GM19324 (cell line): Measurements from ENCODE around the gene C7orf57.

ENCODE experiments used
- ATAC-seq: cut with Tn5 transposase; IDR thresholded peaks from one replicate; pipeline ENCODE4 v1.9.1; 2021; ENCODE audit warnings: mild to moderate bottlenecking, moderate library complexity; ENCODE audit not compliant: unreplicated experiment, low FRiP score

Gene C7orf57

DNA sequence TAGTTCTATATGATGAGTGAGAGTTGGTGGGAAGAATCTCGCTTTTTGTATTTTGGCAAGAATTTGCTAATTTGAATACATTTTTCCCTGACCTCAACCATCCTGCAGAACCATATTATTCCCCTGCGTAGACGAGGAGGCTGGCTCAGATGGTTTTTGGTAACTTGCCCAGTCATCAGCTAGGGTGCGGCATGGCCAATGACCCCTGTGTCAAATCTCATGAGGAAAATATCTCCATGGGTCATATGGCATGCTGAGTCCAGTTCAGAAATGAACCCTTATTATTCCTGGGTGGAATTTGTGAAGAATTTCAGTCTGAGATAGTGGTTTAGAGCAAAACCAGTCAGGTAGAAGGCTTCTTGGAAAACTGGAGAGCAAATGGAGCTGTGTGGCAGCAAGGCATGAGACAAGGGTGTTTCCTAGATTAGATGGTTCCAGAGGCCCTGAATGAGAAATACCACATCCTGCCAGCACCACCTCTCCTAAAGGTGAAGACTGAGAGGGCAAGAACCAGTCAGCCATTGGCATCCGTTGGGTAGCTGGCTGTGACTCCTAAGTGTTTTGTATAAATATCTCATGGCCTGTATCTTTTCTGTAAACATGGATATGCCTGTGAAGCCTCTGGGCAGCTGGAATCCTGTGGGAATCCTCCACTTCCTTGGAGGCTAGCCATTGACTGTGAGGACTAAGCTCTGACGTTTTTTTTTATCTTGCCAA lies 47.9 kb downstream of the C7orf57 start:
- no peak for ATAC-seq

DNA sequence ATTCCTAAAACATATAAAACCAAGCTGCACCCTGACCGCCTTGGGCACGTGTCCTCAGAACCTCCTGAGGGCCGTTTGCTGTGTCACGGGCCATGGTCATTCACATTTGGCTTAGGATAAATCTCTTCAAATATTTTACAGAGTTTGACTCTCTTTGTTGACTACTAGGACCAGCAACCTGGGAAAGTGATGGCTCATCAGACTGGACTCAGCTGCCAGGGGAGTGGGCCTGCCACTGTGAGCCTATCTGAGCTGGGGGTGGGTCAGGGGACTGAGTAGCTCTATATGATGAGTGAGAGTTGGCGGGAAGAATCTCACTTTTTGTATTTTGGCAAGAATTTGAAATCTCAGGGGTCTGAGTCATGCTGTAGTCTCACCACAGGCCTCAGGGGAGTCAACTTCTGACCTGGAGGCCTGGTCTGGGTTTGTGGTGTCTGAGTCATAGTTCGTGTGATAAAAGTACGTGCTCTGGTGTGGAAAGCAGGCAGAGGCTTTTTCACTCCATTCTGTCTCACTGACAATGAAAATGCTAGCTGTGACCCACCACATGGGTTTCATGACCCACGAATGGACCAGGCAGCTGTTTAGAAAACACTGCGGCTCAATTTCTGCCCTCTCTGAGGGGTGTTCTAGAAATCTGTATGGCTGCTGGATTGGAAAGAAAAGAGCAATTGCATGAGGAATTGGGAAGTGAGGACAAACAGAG lies 49.5 kb downstream of the C7orf57 start:
- peak; percentile 42 for ATAC-seq

- no peak for ATAC-seq
Measured at GRCh38 chr7:48085433-48085791, 50.1 kb downstream of the C7orf57 start.

DNA sequence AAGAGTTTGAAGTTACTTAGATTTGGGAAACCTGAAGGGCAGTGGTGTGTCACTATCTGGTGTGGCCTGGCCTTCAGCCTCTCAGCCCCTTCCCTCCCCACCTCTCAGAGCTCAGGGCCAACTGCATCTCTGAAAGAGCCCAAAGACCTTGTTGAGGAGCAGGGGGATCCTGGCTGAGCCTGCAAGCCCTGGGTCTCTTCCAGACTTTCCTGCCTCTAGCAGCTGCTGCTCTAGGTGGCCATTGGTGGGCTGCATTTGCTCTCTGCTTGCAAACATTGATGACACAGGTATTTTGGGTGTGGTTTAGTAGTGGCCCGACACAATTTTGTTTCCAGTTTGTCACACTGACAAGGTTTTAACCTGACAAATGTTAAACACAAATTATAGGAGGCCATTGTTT lies 50.6 kb downstream of the C7orf57 start:
- no peak for ATAC-seq

GRCh38 chr7:48087349-48087748 lies 52.0 kb downstream of the C7orf57 start:
- no peak for ATAC-seq

DNA sequence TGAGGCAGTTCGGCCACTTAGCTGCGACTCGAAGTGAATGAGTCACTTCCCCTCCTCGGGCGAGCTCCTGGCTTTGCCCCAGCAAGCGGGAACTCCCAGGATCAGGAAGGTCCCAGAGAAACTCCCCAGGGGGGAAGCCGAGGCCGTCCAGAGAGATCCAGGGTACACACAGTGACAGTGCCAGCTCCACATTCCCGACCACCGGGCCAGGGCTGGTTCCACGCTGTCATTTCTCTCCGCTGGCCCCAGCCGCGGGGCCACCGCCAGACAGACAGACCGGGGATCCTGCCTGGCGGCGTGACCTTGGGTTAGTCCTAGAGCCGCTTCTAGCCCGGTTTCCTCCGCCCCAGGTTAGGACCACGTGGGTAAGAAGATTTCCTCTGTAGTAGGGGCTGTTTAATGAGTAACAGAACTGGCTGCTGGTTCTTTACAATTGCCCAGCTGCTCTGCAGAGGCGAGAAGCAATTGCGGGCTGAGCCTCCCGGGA lies 53.3 kb downstream of the C7orf57 start:
- peak; percentile 73 for ATAC-seq

- ATAC-seq: peak; percentile 76
Measured at GRCh38 chr7:48089046-48090003, 54.0 kb downstream of the C7orf57 start, which contains the start of gene UPP1. Gene UPP1 (plus strand): TSS chr7:48089265. CDS start chr7:48094784, 5,519 bp downstream.

GRCh38 chr7:48090095-48090805 lies 54.9 kb downstream of the C7orf57 start:
- no peak for ATAC-seq

- no peak for ATAC-seq
Measured at GRCh38 chr7:48091506-48092433, 56.4 kb downstream of the C7orf57 start.

- no peak for ATAC-seq
Measured at GRCh38 chr7:48094861-48095293, 59.5 kb downstream of the C7orf57 start.

- ATAC-seq: no peak
Measured at GRCh38 chr7:48096273-48096672, 60.9 kb downstream of the C7orf57 start.

DNA sequence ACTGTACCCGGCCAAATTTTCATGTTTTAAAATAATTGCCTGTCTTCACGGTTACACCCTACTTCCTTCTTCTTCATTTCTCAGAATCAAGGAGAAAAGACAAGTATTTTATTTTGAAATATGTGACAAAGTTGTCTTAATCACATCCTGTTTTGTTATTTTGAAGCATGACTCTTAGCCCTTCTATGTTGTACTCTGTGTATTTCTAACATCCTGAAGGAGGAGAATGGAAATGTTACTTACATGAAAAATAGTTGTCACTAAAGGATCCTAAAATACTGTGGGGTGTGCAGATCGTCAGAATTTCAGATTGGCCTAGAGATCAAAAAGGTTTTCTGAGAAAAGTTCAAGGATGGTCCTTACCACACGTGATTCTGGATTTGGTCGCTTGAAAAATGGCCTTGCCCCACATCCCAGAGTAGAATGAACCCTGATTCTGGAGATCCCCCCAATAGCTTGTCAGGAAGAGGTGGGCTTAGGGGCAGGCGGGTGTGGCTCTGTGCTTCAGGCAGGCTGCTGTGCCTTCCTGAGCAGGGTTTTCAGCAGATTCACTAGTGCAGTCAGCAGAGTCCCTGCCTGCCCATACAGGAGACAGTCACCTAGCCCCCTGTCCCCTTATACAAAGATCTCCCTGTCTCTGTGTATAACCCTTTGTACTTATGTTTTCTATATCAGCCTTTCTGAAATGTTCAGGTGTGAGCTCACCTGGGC lies 62.3 kb downstream of the C7orf57 start:
- no peak for ATAC-seq

DNA sequence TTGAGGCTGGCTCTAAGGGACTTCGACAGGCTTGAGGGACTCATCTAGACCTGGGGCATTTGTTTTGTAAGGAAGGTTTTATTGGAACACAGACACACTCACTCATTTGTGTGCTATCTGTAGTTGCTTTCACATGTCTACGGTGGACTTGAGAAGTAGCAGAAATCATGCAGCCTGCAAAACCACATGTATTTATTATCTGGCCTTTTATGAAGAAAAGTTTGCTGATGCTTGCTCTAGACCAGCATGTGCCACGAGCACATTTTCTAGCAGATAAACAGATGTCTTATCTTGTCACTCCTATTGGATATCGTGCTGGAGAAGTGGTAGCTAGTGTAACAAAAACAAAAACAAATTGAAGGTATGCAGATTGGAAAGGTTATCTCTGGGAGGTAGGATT lies 63.5 kb downstream of the C7orf57 start:
- ATAC-seq: no peak

GRCh38 chr7:48099781-48100180 lies 64.4 kb downstream of the C7orf57 start:
- no peak for ATAC-seq

GRCh38 chr7:48101352-48101751 lies 66.0 kb downstream of the C7orf57 start:
- ATAC-seq: no peak

DNA sequence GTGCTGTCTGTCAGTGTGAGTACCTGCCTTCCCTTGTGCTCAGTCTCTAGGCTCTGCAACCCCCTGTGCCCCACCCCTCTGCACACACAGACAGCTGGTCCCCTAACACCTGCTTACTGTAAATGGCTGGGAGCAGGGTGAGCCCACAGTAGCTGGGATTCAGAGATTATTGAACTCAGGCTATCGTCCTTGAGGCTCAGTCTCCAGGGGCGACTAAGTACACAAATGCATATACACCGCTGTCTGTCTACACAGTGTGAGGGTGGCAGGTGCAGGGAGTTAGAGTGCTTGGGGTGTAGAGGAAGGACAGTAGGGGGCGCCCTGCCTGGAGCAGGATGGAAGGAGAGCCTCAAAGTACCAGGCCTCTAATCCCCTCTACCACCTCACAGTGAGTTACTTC lies 66.6 kb downstream of the C7orf57 start:
- ATAC-seq: no peak

GRCh38 chr7:48102530-48102929 lies 67.2 kb downstream of the C7orf57 start:
- ATAC-seq: no peak

DNA sequence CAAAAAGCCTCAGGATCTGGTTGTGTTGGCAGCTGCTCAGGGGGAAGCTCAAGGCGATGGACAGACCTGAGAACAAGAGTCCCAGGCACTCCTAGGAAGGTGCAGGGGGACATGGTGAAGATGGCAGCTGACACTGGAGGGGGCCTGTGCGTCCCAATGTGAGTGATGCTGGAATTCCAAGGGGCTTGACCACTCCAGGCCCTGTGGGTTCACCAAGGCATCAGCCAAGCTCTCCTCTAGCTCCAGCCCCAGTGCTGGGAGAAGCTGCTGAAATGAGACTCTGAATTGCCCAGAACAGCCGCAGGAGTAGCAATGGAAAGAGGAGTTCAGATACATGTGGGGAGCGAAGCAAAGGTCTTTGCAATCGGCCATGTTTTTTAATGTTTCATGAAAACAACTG lies 69.7 kb downstream of the C7orf57 start:
- no peak for ATAC-seq
